ENCODE results near the gene TREM2.
"Not testable (repeated sequence)": the region's sequence is repeated elsewhere in the genome, so short reads cannot be mapped to it uniquely, and the experiment has no call there.

The TREM2 gene

GRCh38 chr6:41122918-41123317 lies 40.0 kb downstream of the TREM2 start (continued):
- TF ChIP-seq ESRRG (CRISPR knock-in tag; IDR thresholded peaks at IDR 0.05) = no peak
- no peak for TF ChIP-seq ZC3H10 (CRISPR knock-in tag; IDR thresholded peaks at IDR 0.05)

GRCh38 chr6:41122373-41122772 lies 40.5 kb downstream of the TREM2 start:
- TF ChIP-seq TSHZ2 (CRISPR knock-in tag; IDR thresholded peaks at IDR 0.05) (no peak), RARB (CRISPR knock-in tag; IDR thresholded peaks at IDR 0.05) (no peak), PPARA (CRISPR knock-in tag; IDR thresholded peaks at IDR 0.05; ENCODE audit: borderline replicate concordance) (no peak), CSRNP3 (CRISPR knock-in tag; IDR thresholded peaks at IDR 0.05) (no peak), SNAI2 (CRISPR knock-in tag; IDR thresholded peaks at IDR 0.05) (no peak), BACH2 (CRISPR knock-in tag; IDR thresholded peaks at IDR 0.05; ENCODE audit: borderline replicate concordance) (no peak), ZFP30 (CRISPR knock-in tag; IDR thresholded peaks at IDR 0.05) (no peak), OSR1 (CRISPR knock-in tag; IDR thresholded peaks at IDR 0.05) (no peak), TOX (CRISPR knock-in tag; IDR thresholded peaks at IDR 0.05; ENCODE audit: borderline replicate concordance) (no peak), ARNTL (CRISPR knock-in tag; IDR thresholded peaks at IDR 0.05; ENCODE audit: borderline replicate concordance, low read depth) (no peak), CSDC2 (CRISPR knock-in tag; IDR thresholded peaks at IDR 0.05) (no peak), GLIS3 (CRISPR knock-in tag; IDR thresholded peaks at IDR 0.05) (no peak), ZNF8 (CRISPR knock-in tag; IDR thresholded peaks at IDR 0.05) (no peak), TCF4 (CRISPR knock-in tag; IDR thresholded peaks at IDR 0.05; ENCODE audit: borderline replicate concordance) (no peak), ZNF70 (CRISPR knock-in tag; IDR thresholded peaks at IDR 0.05) (no peak), ZNF565 (CRISPR knock-in tag; conservative IDR thresholded peaks at IDR 0.05; ENCODE audit: low read depth) (no peak), ESRRG (CRISPR knock-in tag; IDR thresholded peaks at IDR 0.05) (no peak), ZC3H10 (CRISPR knock-in tag; IDR thresholded peaks at IDR 0.05) (no peak), ISL1 (CRISPR knock-in tag; IDR thresholded peaks at IDR 0.05) (no peak)
- TF ChIP-seq, protein P1, sequence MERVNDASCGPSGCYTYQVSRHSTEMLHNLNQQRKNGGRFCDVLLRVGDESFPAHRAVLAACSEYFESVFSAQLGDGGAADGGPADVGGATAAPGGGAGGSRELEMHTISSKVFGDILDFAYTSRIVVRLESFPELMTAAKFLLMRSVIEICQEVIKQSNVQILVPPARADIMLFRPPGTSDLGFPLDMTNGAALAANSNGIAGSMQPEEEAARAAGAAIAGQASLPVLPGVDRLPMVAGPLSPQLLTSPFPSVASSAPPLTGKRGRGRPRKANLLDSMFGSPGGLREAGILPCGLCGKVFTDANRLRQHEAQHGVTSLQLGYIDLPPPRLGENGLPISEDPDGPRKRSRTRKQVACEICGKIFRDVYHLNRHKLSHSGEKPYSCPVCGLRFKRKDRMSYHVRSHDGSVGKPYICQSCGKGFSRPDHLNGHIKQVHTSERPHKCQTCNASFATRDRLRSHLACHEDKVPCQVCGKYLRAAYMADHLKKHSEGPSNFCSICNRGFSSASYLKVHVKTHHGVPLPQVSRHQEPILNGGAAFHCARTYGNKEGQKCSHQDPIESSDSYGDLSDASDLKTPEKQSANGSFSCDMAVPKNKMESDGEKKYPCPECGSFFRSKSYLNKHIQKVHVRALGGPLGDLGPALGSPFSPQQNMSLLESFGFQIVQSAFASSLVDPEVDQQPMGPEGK (CRISPR knock-in tag; IDR thresholded peaks at IDR 0.05; ENCODE audit: borderline replicate concordance) = no peak
- ATAC-seq = no peak

DNA sequence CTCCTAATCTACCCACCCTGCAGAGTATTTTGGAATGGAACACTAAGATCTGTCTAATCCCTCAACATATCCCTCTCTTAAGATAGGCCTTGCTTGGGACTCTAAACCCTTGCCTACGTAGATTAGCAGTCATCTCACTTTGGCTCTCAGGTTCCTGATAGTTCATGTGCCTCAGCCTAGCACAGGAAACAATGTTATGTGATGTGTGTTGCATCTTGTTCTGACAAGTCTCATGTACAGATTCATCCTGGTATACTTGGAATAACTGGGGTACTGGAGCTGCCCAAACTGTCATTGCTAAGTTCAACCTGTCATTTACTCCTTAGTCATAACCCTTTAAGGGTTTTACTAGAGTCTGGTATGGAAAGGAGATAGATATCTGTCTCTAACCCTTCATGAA lies 42.9 kb downstream of the TREM2 start:
- no peak for ATAC-seq
- TF ChIP-seq OSR1 (CRISPR knock-in tag; IDR thresholded peaks at IDR 0.05) = no peak
- no peak for TF ChIP-seq ZC3H10 (CRISPR knock-in tag; IDR thresholded peaks at IDR 0.05)
- no peak for TF ChIP-seq ARNTL (CRISPR knock-in tag; IDR thresholded peaks at IDR 0.05; ENCODE audit: borderline replicate concordance, low read depth)

DNA sequence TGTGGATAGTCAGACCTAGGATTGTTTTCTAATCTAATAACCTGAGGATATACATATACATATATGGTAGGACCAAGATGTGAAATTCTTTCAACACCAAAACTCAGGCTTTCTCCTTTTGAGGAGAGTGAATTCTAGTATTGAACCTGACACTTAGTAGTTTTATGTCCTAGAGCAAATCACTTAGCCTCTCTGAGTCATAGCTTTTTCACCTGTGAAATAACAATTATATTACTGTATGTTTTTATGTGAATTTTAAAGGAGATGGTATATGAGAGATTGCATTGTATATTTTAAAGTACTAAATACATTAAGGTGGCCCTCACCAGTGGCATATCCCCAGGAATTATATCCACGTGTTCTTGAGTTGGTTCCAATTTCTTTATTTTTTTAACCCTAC lies 43.4 kb downstream of the TREM2 start:
- no peak for ATAC-seq
- TF ChIP-seq OSR1 (CRISPR knock-in tag; IDR thresholded peaks at IDR 0.05) = no peak
- no peak for TF ChIP-seq ZFP3 (CRISPR knock-in tag; IDR thresholded peaks at IDR 0.05)
- TF ChIP-seq, protein P1 (CRISPR knock-in tag; IDR thresholded peaks at IDR 0.05; ENCODE audit: borderline replicate concordance) = no peak
- no peak for TF ChIP-seq CSDC2 (CRISPR knock-in tag; IDR thresholded peaks at IDR 0.05)
- TF ChIP-seq, protein P2, sequence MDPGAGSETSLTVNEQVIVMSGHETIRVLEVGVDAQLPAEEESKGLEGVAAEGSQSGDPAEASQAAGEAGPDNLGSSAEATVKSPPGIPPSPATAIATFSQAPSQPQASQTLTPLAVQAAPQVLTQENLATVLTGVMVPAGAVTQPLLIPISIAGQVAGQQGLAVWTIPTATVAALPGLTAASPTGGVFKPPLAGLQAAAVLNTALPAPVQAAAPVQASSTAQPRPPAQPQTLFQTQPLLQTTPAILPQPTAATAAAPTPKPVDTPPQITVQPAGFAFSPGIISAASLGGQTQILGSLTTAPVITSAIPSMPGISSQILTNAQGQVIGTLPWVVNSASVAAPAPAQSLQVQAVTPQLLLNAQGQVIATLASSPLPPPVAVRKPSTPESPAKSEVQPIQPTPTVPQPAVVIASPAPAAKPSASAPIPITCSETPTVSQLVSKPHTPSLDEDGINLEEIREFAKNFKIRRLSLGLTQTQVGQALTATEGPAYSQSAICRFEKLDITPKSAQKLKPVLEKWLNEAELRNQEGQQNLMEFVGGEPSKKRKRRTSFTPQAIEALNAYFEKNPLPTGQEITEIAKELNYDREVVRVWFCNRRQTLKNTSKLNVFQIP (CRISPR knock-in tag; IDR thresholded peaks at IDR 0.05; ENCODE audit: borderline replicate concordance, low read depth) = no peak
- no peak for TF ChIP-seq ZNF70 (CRISPR knock-in tag; IDR thresholded peaks at IDR 0.05)
- no peak for TF ChIP-seq ZC3H10 (CRISPR knock-in tag; IDR thresholded peaks at IDR 0.05)
- no peak for TF ChIP-seq PPARA (CRISPR knock-in tag; IDR thresholded peaks at IDR 0.05; ENCODE audit: borderline replicate concordance)
- no peak for TF ChIP-seq ARNTL (CRISPR knock-in tag; IDR thresholded peaks at IDR 0.05; ENCODE audit: borderline replicate concordance, low read depth)
- TF ChIP-seq TOX (CRISPR knock-in tag; IDR thresholded peaks at IDR 0.05; ENCODE audit: borderline replicate concordance) = no peak
- no peak for TF ChIP-seq SNAI2 (CRISPR knock-in tag; IDR thresholded peaks at IDR 0.05)
- no peak for TF ChIP-seq ESRRG (CRISPR knock-in tag; IDR thresholded peaks at IDR 0.05)
- TF ChIP-seq GLIS3 (CRISPR knock-in tag; IDR thresholded peaks at IDR 0.05) = no peak

DNA sequence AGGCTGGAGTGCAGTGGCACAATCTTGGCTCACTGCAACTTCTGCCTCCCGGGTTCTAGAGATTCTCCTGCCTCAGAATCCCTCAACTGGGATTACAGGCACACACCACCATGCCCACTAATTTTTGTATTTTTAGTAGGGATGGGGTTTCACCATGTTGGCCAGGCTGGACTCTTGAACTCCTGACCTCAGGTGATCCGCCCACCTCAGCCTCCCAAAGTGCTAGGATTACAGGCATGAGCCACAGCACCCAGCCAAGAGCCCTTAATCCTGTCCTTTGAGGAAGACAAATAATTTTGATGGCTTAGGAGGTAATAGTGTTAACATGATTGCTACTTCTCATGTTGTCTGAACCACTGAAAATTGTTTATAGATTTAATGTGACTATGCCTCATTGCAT lies 47.9 kb downstream of the TREM2 start:
- not testable (repeated sequence) for ATAC-seq

All from SK-N-SH treated with all-trans-retinoic acid at 6 μM for 48 hours (cell line).